Lung (tissue), 13 donors: ENCODE data around the gene RPS16. TPM values are rescaled to one million over a fixed set of nuclear protein-coding genes. Genes with fewer than 3 reads are reported as not detected.

ENCODE experiments used
- ATAC-seq: fragments of 200-7000 bp; cut with Tn5 transposase; one replicate; pipeline ENCODE4 v1.9.1; 2020; ENCODE audit warnings: moderate number of reproducible peaks; ENCODE audit not compliant: insufficient read depth, low FRiP score
- DNase-seq, 3 donors: peaks; one replicate each; pipeline ENCODE4 v3.0.0-alpha.2; 2013 to 2017
- H3K27ac ChIP-seq, 2 donors: one replicate each; pipeline ENCODE4 v1.5.1; 2013; ENCODE audit warnings: mild to moderate bottlenecking in 2 of 2, moderate library complexity in 2 of 2, control low read depth in 1 of 2, inconsistent platforms in 1 of 2, low read depth in 1 of 2, low read length in 1 of 2
- H3K27me3 ChIP-seq, 3 donors: one replicate each; pipeline ENCODE4 v1.5.1; 2013; ENCODE audit warnings: low read length in 2 of 3; ENCODE audit not compliant: control insufficient read depth in 3 of 3, insufficient read depth in 3 of 3
- H3K36me3 ChIP-seq, 4 donors: one replicate each; pipeline ENCODE4 v1.5.1; 2013; ENCODE audit warnings: low read length in 4 of 4, mild to moderate bottlenecking in 1 of 4, moderate library complexity in 1 of 4; ENCODE audit not compliant: control insufficient read depth in 4 of 4, insufficient read depth in 4 of 4
- H3K4me1 ChIP-seq, 5 donors: one replicate each; pipeline ENCODE4 v1.5.1; 2013; ENCODE audit warnings: low read length in 5 of 5, mild to moderate bottlenecking in 2 of 5, moderate library complexity in 1 of 5; ENCODE audit not compliant: control insufficient read depth in 5 of 5, insufficient read depth in 5 of 5
- H3K4me3 ChIP-seq: one replicate; pipeline ENCODE4 v1.5.1; 2013; ENCODE audit warnings: mild to moderate bottlenecking, control low read depth, moderate library complexity
- H3K9ac ChIP-seq, 2 donors: one replicate each; pipeline ENCODE4 v1.5.1; 2013; ENCODE audit warnings: low read length in 2 of 2, control low read depth in 1 of 2; ENCODE audit not compliant: insufficient read depth in 1 of 2
- H3K9me3 ChIP-seq, 4 donors: one replicate each; pipeline ENCODE4 v1.5.1; 2013; ENCODE audit warnings: low read length in 3 of 4, mild to moderate bottlenecking in 1 of 4, moderate library complexity in 1 of 4; ENCODE audit not compliant: control insufficient read depth in 4 of 4, insufficient read depth in 3 of 4
- CTCF ChIP-seq: IDR thresholded peaks from 2 replicates; pipeline ENCODE4 v1.5.1; 2012; ENCODE audit warnings: mild to moderate bottlenecking; ENCODE audit errors: control extremely low read depth, extremely low read depth
- WGBS, 2 donors: extraction: QIAGEN DNeasy Blood & Tissue Kit; methylation state at CpG; one replicate each; pipeline ENCODE4 v1.1.7; 2013; 5-methylcytosine and 5-hydroxymethylcytosine counted together
- polyA plus RNA-seq, 2 donors: library from polyadenylated mRNA; stranded (reverse); fragments of 200-250 nt; gene quantifications; one replicate each; pipeline ENCODE4 v1.2.1, GENCODE V29; 2013
- small RNA-seq: library from RNA; depleted of rRNA; stranded (forward); fragments of <200 nt; gene quantifications from one replicate; pipeline ENCODE3, GENCODE V24; 2014; ENCODE audit warnings: low replicate concordance
- total RNA-seq, 2 donors: library from RNA; depleted of rRNA in 1 of 2; stranded (reverse); fragments of >200 nt in 1 of 2; gene quantifications; one replicate each; pipeline ENCODE4 v1.2.1, GENCODE V29; 2014 to 2021
- donor health status: control.
- donor health status: control.
- donor health status: Bipolar disorder and iron deficiency.
- donor health status: healthy.
- donor health status: DM: yes; HTN: yes; CAD: no.

RPS16 gene
- total and polyA plus RNA-seq, 4 donors: 108 to 3,242 (median 2,120) TPM

GRCh38 chr19:39384839-39385568, 50.7 kb downstream of the RPS16 start:
- peaks cover 20 to 66% (median 57%) of the 10 kb centered on the region in 4 donors for H3K36me3 ChIP-seq
- no peaks in the 10 kb centered on the region for H3K9me3 ChIP-seq
- H3K27ac ChIP-seq: no peak overlapping the region
- no peak for TF ChIP-seq CTCF
- DNase-seq (no peak), ATAC-seq (no peak)
- H3K9ac ChIP-seq: no peak overlapping the region
- no peaks in the 10 kb centered on the region for H3K27me3 ChIP-seq
- WGBS, 2 donors: 64 to 67% methylated on average over 9 of the region's 9 CpGs
- H3K4me3 ChIP-seq: no peak overlapping the region
- peaks cover 3 to 6% (median 4%) of the 10 kb centered on the region in 5 donors for H3K4me1 ChIP-seq

Small RNA genes lying within 50 kb of the gene (small RNA-seq; reads per million reads assigned to genes)
- gene MIR4530: 0.12 reads per million

Other genes with a start within 250 kb of the RPS16 start
- under 1 TPM; 0.09 to 0.97 TPM for gene NCCRP1, start 239.0 kb downstream of the RPS16 start, total RNA-seq
- gene NCCRP1, start 239.0 kb downstream of the RPS16 start, polyA plus RNA-seq: under 1 TPM; 0.05 to 0.26 TPM
- not detected for gene SYCN, start 231.7 kb downstream of the RPS16 start, total RNA-seq
- gene SYCN, start 231.7 kb downstream of the RPS16 start, polyA plus RNA-seq: under 1 TPM in 1 of 2 donors, not detected in 1; 0.18 TPM
- gene IFNL3, start 190.9 kb downstream of the RPS16 start, total RNA-seq: not detected
- gene IFNL3, start 190.9 kb downstream of the RPS16 start, polyA plus RNA-seq: not detected
- not detected for gene IFNL4, start 187.1 kb downstream of the RPS16 start, total RNA-seq
- not detected for gene IFNL4, start 187.1 kb downstream of the RPS16 start, polyA plus RNA-seq
- not detected for gene IFNL2, start 167.6 kb downstream of the RPS16 start, total RNA-seq
- not detected for gene IFNL2, start 167.6 kb downstream of the RPS16 start, polyA plus RNA-seq
- not detected for gene IFNL1, start 139.5 kb downstream of the RPS16 start, total RNA-seq
- under 1 TPM in 1 of 2 donors, not detected in 1; 0.17 TPM for gene IFNL1, start 139.5 kb downstream of the RPS16 start, polyA plus RNA-seq
- gene LRFN1, start 115.1 kb downstream of the RPS16 start, total RNA-seq: 1 to 10 TPM; 1.6 to 2.2 TPM
- 1 to 10 TPM; 1.2 to 3.6 TPM for gene LRFN1, start 115.1 kb downstream of the RPS16 start, polyA plus RNA-seq
- gene GMFG, start 99.9 kb downstream of the RPS16 start, total RNA-seq: 100 to 1,000 TPM in 1 of 2 donors, 10 to 100 TPM in 1; 38.4 to 110 TPM
- 100 to 1,000 TPM; 192 to 317 TPM for gene GMFG, start 99.9 kb downstream of the RPS16 start, polyA plus RNA-seq
- 10 to 100 TPM; 77.6 to 91.1 TPM for gene SAMD4B, start 93.5 kb downstream of the RPS16 start, total RNA-seq
- 100 to 1,000 TPM in 1 of 2 donors, 10 to 100 TPM in 1; 82.5 to 103 TPM for gene SAMD4B, start 93.5 kb downstream of the RPS16 start, polyA plus RNA-seq
- 10 to 100 TPM; 24.8 to 32.9 TPM for gene PAF1, start 44.8 kb downstream of the RPS16 start, total RNA-seq
- gene PAF1, start 44.8 kb downstream of the RPS16 start, polyA plus RNA-seq: 10 to 100 TPM; 35.1 to 41.8 TPM
- gene MED29, start 44.6 kb downstream of the RPS16 start, total RNA-seq: 10 to 100 TPM; 16.5 to 36.3 TPM
- 10 to 100 TPM; 29.4 to 36.8 TPM for gene MED29, start 44.6 kb downstream of the RPS16 start, polyA plus RNA-seq
- gene ZFP36, start 29.1 kb downstream of the RPS16 start, total RNA-seq: 100 to 1,000 TPM in 1 of 2 donors, 10 to 100 TPM in 1; 41.2 to 170 TPM
- 100 to 1,000 TPM; 174 to 655 TPM for gene ZFP36, start 29.1 kb downstream of the RPS16 start, polyA plus RNA-seq
- gene PLEKHG2, start 23.3 kb downstream of the RPS16 start, total RNA-seq: 10 to 100 TPM; 33.4 to 52.7 TPM
- 10 to 100 TPM; 15.5 to 20.9 TPM for gene PLEKHG2, start 23.3 kb downstream of the RPS16 start, polyA plus RNA-seq
- gene SUPT5H, start 9.6 kb upstream of the RPS16 start, total RNA-seq: 100 to 1,000 TPM in 1 of 2 donors, 10 to 100 TPM in 1; 55.1 to 105 TPM
- 100 to 1,000 TPM in 1 of 2 donors, 10 to 100 TPM in 1; 71.0 to 127 TPM for gene SUPT5H, start 9.6 kb upstream of the RPS16 start, polyA plus RNA-seq
- 10 to 100 TPM; 47.5 to 57.8 TPM for gene TIMM50, start 44.9 kb upstream of the RPS16 start, total RNA-seq
- 10 to 100 TPM; 49.7 to 67.4 TPM for gene TIMM50, start 44.9 kb upstream of the RPS16 start, polyA plus RNA-seq
- not detected for gene DLL3, start 63.0 kb upstream of the RPS16 start, total RNA-seq
- gene DLL3, start 63.0 kb upstream of the RPS16 start, polyA plus RNA-seq: under 1 TPM in 1 of 2 donors, not detected in 1; 0.07 TPM
- gene SELENOV, start 79.2 kb upstream of the RPS16 start, total RNA-seq: not detected
- gene SELENOV, start 79.2 kb upstream of the RPS16 start, polyA plus RNA-seq: not detected
- 1 to 10 TPM; 2.8 to 3.1 TPM for gene EID2B, start 96.9 kb upstream of the RPS16 start, total RNA-seq
- 1 to 10 TPM; 2.1 to 5.2 TPM for gene EID2B, start 96.9 kb upstream of the RPS16 start, polyA plus RNA-seq
- 10 to 100 TPM; 11.8 to 13.1 TPM for gene EID2, start 104.2 kb upstream of the RPS16 start, total RNA-seq
- 10 to 100 TPM; 10.4 to 20.2 TPM for gene EID2, start 104.2 kb upstream of the RPS16 start, polyA plus RNA-seq
- gene LGALS13, start 166.6 kb upstream of the RPS16 start, total RNA-seq: not detected
- gene LGALS13, start 166.6 kb upstream of the RPS16 start, polyA plus RNA-seq: not detected
- not detected for gene LGALS16, start 220.0 kb upstream of the RPS16 start, total RNA-seq
- not detected for gene LGALS16, start 220.0 kb upstream of the RPS16 start, polyA plus RNA-seq